BE2C (cell line): ENCODE data around the gene CDK5RAP2.

Experiments used
- DNase-seq: peaks from one replicate; pipeline ENCODE4 v3.0.0-alpha.2; 2020
- H3K27me3 ChIP-seq: fragments of 250-450 bp; sonication (Bioruptor Pico); 2 replicates; pipeline ENCODE4 v1.5.1; 2020; ENCODE audit warnings: mild to moderate bottlenecking
- H3K36me3 ChIP-seq: fragments of 250-450 bp; sonication (Bioruptor Pico); 2 replicates; pipeline ENCODE4 v1.5.1; 2020; ENCODE audit warnings: mild to moderate bottlenecking
- H3K4me1 ChIP-seq: fragments of 250-450 bp; sonication (Bioruptor Pico); 2 replicates; pipeline ENCODE4 v1.5.1; 2020
- H3K4me3 ChIP-seq: 2 replicates; pipeline ENCODE4 v1.5.1; 2011; ENCODE audit warnings: low read depth, low read length
- H3K9me3 ChIP-seq: fragments of 250-450 bp; sonication (Bioruptor Pico); 2 replicates; pipeline ENCODE4 v1.5.1; 2020
- CTCF ChIP-seq: IDR thresholded peaks from 2 replicates; pipeline ENCODE4 v1.5.1; 2012; ENCODE audit warnings: mild to moderate bottlenecking, low read depth, low read length

CDK5RAP2 gene

DNA sequence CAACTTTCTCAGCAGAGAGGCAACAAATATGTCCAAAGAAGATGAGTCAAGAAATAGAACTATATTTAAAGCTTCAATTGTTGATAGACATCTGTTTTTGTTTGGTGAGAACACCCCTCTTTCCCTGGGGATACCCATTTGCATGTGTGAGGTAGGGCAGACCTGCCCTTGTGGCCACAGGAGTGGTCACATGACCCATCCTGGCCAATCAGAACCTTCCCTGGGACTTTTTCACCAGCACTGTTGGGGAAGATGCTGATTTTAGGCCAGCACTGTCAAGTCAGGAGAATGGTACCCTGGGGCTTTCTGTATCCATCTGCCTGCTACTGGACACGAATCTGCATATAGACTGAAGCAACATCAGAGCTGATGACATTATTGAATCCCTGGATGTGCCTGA, 211.2 kb downstream of the CDK5RAP2 start:
- Histone ChIP-seq H3K27me3 (no peaks in the 10 kb centered on the region), H3K36me3 (no peaks in the 10 kb centered on the region), H3K4me1 (peaks cover under 1% of the 10 kb centered on the region), H3K4me3 (no peak overlapping the region), H3K9me3 (no peaks in the 10 kb centered on the region)
- no peak for DNase-seq
- TF ChIP-seq CTCF = no peak

- Histone ChIP-seq H3K4me3 (no peak overlapping the region), H3K36me3 (no peaks in the 10 kb centered on the region), H3K27me3 (no peaks in the 10 kb centered on the region), H3K9me3 (no peaks in the 10 kb centered on the region), H3K4me1 (peaks cover 7% of the 10 kb centered on the region)
- DNase-seq = no peak
- TF ChIP-seq CTCF = no peak
Observed at GRCh38 chr9:120366644-120367019, 213.3 kb downstream of the CDK5RAP2 start.

- H3K27me3 ChIP-seq = no peaks in the 10 kb centered on the region
- DNase-seq = no peak
- TF ChIP-seq CTCF = no peak
- H3K4me3 ChIP-seq = no peak overlapping the region
- H3K36me3 ChIP-seq = no peaks in the 10 kb centered on the region
- H3K9me3 ChIP-seq = no peaks in the 10 kb centered on the region
- peaks cover 7% of the 10 kb centered on the region for H3K4me1 ChIP-seq
Observed at GRCh38 chr9:120365386-120365785, 214.6 kb downstream of the CDK5RAP2 start.

- H3K4me1 ChIP-seq = peaks cover 10% of the 10 kb centered on the region
- no peaks in the 10 kb centered on the region for H3K36me3 ChIP-seq
- no peak overlapping the region for H3K4me3 ChIP-seq
- no peaks in the 10 kb centered on the region for H3K9me3 ChIP-seq
- H3K27me3 ChIP-seq = no peaks in the 10 kb centered on the region
- TF ChIP-seq CTCF = no peak
- DNase-seq = peak; percentile 48
Observed at GRCh38 chr9:120363697-120364096, 216.3 kb downstream of the CDK5RAP2 start.

DNA sequence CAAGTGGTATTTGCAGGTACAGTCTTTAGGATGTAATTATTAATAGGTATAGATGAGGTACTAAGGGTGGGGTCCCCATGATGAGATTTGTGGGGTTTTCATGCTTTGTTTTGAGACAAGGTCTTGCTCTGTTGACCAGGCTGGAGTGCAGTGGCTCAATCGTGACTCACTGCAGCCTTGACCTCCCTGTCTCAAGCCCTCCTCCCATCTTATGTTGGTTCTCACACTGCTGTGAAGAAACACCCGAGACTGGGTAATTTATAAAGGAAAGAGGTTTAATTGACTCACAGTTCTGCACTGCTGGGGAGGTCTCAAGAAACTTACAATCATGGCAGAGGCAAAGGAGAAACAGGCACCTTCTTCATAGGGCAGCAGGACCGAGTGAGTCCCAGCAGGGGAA, 217.5 kb downstream of the CDK5RAP2 start:
- H3K4me1 ChIP-seq = peaks cover 10% of the 10 kb centered on the region
- DNase-seq = no peak
- H3K36me3 ChIP-seq = no peaks in the 10 kb centered on the region
- no peak overlapping the region for H3K4me3 ChIP-seq
- no peaks in the 10 kb centered on the region for H3K9me3 ChIP-seq
- no peaks in the 10 kb centered on the region for H3K27me3 ChIP-seq
- TF ChIP-seq CTCF = no peak

GRCh38 chr9:120361551-120361950, 218.4 kb downstream of the CDK5RAP2 start:
- Histone ChIP-seq H3K27me3 (no peaks in the 10 kb centered on the region), H3K4me3 (no peak overlapping the region), H3K4me1 (peaks cover 10% of the 10 kb centered on the region), H3K36me3 (no peaks in the 10 kb centered on the region), H3K9me3 (no peaks in the 10 kb centered on the region)
- DNase-seq = no peak
- TF ChIP-seq CTCF = no peak
